Neutrophil (primary cell): Measurements from ENCODE around the gene BUB3.

Experiments
- H3K27ac ChIP-seq: fragments of 200-600 bp; sonication (generic); 2 replicates; pipeline ENCODE4 v1.5.1; 2016; ENCODE audit warnings: mild to moderate bottlenecking, moderate library complexity
- H3K27me3 ChIP-seq: fragments of 200-600 bp; sonication (generic); 2 replicates; pipeline ENCODE4 v1.6.0; 2016; ENCODE audit warnings: mild to moderate bottlenecking
- H3K36me3 ChIP-seq: fragments of 200-600 bp; sonication (generic); 2 replicates; pipeline ENCODE4 v1.5.1; 2017
- H3K4me1 ChIP-seq, 2 experiments: fragments of 200-600 bp in 1 of 2; sonication (generic) in 1 of 2; 1 replicate in 1 of 2; 2 replicates in 1 of 2; pipeline versions ENCODE4 v1.5.1 to v1.6.1; 2013 to 2016; ENCODE audit warnings: low read depth in 1 of 2, low read length in 1 of 2, mild to moderate bottlenecking in 1 of 2, moderate library complexity in 1 of 2; ENCODE audit not compliant: control insufficient read depth in 1 of 2, insufficient read depth in 1 of 2
- H3K4me3 ChIP-seq, 2 experiments: fragments of 200-600 bp in 1 of 2; sonication (generic) in 1 of 2; 1 replicate in 1 of 2; 2 replicates in 1 of 2; pipeline ENCODE4 v1.5.1; 2013 to 2016; ENCODE audit warnings: low read depth in 1 of 2, low read length in 1 of 2, mild to moderate bottlenecking in 1 of 2, moderate library complexity in 1 of 2
- H3K9me3 ChIP-seq: fragments of 200-600 bp; sonication (generic); 2 replicates; pipeline ENCODE4 v1.5.1; 2016
- TF ChIP-seq, protein P1 (sequence below): fragments of 200-600 bp; sonication (generic); IDR thresholded peaks from 2 replicates; pipeline ENCODE4 v1.5.1; 2016; ENCODE audit warnings: antibody characterized with exemption

The BUB3 gene

DNA sequence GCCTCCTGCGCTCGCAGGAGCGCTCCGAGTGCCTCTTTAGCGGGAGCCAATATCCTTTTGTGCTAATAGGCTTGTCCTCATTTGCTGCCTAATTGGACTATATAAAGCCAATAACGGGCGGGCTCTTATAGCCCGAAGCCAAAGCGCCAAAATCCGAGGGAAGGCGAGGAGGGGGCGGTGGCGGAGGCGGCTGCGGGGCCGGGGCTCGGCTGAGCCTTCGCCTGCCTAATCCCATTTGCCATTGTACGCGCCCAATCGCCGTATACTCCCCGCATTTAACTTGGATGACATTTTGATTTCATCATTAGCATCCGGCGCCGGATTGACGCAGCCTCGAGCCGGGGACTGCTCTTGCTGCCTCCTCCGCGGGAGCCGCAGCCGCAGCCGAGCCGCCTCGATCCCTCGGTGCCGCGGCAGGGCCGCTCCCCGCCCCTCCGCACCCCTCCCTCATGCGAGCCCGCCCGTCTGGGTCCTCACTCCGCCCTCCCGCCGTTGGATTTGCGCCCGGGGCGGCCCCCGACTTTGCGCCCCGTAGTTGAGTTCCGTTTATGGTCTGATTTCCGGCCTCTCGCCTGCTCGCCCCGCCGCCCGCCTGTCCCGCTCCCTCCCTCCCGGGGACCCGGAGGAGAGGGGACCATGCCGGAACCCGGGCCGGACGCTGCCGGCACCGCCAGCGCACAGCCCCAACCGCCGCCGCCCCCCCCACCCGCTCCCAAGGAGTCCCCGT is 18.6 kb upstream of the BUB3 start, which contains the start of gene HMX3:
TSS of gene HMX3 (plus strand) at position 556 of the 727 bp plus-strand sequence. CDS start at position 637, 81 bp downstream.
- Histone ChIP-seq H3K36me3 (no peaks in the 10 kb centered on the region), H3K4me1 (peaks cover 4 to 20% of the 10 kb centered on the region in 2 experiments), H3K9me3 (no peaks in the 10 kb centered on the region), H3K4me3 (no peak within 1 kb of the TSS), H3K27ac (no peak within 1 kb of the TSS), H3K27me3 (peaks cover 100% of the 10 kb centered on the region)
- TF ChIP-seq, protein P1, sequence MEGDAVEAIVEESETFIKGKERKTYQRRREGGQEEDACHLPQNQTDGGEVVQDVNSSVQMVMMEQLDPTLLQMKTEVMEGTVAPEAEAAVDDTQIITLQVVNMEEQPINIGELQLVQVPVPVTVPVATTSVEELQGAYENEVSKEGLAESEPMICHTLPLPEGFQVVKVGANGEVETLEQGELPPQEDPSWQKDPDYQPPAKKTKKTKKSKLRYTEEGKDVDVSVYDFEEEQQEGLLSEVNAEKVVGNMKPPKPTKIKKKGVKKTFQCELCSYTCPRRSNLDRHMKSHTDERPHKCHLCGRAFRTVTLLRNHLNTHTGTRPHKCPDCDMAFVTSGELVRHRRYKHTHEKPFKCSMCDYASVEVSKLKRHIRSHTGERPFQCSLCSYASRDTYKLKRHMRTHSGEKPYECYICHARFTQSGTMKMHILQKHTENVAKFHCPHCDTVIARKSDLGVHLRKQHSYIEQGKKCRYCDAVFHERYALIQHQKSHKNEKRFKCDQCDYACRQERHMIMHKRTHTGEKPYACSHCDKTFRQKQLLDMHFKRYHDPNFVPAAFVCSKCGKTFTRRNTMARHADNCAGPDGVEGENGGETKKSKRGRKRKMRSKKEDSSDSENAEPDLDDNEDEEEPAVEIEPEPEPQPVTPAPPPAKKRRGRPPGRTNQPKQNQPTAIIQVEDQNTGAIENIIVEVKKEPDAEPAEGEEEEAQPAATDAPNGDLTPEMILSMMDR, result no peak

DNA sequence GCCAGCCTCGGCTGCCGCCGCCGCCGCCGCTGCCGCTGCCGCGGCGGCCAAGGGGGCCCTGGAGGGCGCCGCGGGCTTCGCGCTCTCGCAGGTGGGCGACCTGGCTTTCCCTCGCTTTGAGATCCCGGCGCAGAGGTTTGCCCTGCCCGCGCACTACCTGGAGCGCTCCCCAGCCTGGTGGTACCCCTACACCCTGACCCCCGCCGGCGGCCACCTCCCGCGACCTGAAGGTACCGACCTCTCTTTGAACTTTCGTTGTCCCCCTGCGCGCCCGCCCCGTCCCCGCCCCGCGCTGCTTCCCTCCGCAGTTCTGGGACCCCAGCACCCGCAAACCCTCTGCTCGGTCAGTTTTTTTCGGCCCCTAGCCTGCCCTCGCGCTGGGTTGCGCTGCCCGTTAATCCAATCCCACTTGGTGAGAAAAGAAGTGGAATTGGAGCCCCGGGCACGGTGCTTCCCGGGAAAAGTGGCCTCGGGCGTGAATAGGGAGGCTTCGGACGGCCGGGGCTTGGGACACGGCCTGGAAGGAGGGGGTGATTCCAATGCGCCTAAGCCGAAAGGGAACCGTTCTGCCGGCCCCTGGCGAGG is 17.9 kb upstream of the BUB3 start:
- H3K9me3 ChIP-seq, result no peaks in the 10 kb centered on the region
- no peaks in the 10 kb centered on the region for H3K36me3 ChIP-seq
- no peak overlapping the region for H3K4me3 ChIP-seq
- TF ChIP-seq, protein P1, result no peak
- no peak overlapping the region for H3K27ac ChIP-seq
- peaks cover 4 to 20% of the 10 kb centered on the region in 2 experiments for H3K4me1 ChIP-seq
- peaks cover 100% of the 10 kb centered on the region for H3K27me3 ChIP-seq

DNA sequence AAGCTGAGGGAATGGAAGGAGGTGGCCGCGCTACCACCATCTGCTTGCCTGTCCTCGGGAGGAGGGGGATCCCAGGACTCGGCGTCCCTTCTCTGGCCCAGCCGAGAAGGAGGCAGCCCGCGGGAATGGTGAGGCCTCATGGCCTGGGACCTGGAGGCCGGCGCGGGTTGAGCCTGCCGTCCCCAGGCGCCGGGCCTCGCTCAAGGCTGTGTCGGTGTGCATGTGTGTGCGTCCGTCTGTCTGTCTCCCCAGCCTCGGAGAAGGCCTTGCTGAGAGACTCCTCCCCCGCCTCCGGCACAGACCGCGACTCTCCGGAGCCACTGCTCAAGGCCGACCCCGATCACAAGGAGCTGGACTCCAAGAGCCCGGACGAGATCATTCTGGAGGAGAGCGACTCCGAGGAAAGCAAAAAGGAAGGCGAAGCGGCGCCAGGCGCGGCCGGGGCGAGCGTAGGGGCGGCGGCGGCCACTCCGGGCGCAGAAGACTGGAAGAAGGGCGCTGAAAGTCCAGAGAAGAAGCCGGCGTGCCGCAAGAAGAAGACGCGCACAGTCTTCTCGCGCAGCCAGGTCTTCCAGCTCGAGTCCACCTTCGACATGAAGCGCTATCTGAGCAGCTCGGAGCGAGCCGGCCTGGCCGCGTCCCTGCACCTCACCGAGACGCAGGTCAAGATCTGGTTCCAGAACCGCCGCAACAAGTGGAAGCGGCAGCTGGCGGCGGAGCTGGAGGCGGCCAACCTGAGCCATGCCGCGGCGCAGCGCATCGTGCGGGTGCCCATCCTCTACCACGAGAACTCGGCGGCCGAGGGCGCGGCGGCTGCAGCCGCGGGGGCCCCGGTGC is 17.2 kb upstream of the BUB3 start:
- no peak overlapping the region for H3K4me3 ChIP-seq
- H3K27me3 ChIP-seq, result peaks cover 100% of the 10 kb centered on the region
- no peaks in the 10 kb centered on the region for H3K36me3 ChIP-seq
- H3K4me1 ChIP-seq, result peaks cover 4 to 20% of the 10 kb centered on the region in 2 experiments
- TF ChIP-seq, protein P1, result no peak
- no peak overlapping the region for H3K27ac ChIP-seq
- H3K9me3 ChIP-seq, result no peaks in the 10 kb centered on the region

DNA sequence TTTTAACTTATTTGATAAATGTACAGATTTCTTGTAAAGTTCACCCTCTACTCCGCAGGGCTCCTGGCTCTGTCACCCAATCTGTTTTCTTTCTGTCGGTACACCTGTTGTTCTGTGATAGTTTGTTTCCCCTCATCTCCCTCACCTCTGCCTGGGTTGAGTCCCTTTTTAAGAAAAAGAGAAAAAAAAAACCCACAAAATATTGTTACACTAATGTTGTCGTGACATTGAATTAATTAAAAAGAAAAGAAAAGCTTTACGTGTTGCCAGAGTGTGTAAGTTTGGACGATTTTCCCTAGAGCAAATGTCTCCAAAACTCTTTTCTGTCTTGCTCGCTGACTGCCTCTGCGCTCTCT is 15.1 kb upstream of the BUB3 start:
- H3K4me3 ChIP-seq, result no peak overlapping the region
- TF ChIP-seq, protein P1, result no peak

DNA sequence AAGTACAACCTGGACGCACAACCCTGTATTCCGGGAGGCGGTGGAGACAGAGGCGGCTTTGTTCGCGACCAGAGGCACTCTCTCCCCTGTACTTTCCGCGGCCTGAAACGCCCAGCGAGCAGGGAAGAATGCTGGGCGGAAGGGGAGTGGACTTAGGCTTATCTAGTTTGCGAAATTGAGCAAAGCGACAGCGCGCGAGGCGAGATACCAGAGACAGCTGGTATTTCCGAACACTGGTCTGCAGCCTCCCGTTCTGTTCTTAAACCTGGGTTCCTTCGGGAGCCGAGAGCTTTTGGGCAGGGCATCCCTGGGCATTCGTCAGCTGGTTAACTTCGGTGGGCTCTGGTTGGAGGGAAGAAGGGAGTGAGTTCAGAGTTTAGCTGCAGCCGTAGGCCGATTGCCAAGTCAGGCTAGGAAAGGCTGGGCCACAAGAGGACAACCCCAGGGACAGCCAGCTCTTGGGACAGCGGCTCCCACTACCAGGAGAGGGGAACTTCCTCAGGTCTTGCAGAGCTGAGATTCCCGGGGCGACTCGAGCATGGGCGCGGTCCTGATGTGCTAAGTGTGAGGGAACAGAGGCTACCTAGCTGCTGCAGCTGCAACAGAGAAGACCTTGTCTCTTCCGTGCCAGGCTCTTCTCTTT is 14.6 kb upstream of the BUB3 start:
- TF ChIP-seq, protein P1, result no peak
- Histone ChIP-seq H3K4me1 (peaks cover 0 to 14% of the 10 kb centered on the region in 2 experiments), H3K4me3 (no peak overlapping the region), H3K36me3 (no peaks in the 10 kb centered on the region), H3K27me3 (peaks cover 100% of the 10 kb centered on the region), H3K9me3 (no peaks in the 10 kb centered on the region), H3K27ac (no peak overlapping the region)

More for the DNA sequence above, 15.1 kb upstream of the BUB3 start:
- H3K4me1 ChIP-seq, result peaks cover 0 to 14% of the 10 kb centered on the region in 2 experiments
- no peaks in the 10 kb centered on the region for H3K36me3 ChIP-seq
- peaks cover 100% of the 10 kb centered on the region for H3K27me3 ChIP-seq
- no peak overlapping the region for H3K27ac ChIP-seq
- H3K9me3 ChIP-seq, result no peaks in the 10 kb centered on the region
